ENCODE results near the gene ADAMTS7.

Gene ADAMTS7

GRCh38 chr15:78828920-78829319 lies 17.7 kb upstream of the ADAMTS7 start:
- no peak for DNase-seq (ENCODE audit: low read depth)
- no peak for TF ChIP-seq CTCF (conservative IDR thresholded peaks at IDR 0.05; ENCODE audit: low read depth, low read length)
- H3K4me3 ChIP-seq (ENCODE audit: low read depth, low read length), result no peak overlapping the region

- no peak for TF ChIP-seq CTCF (conservative IDR thresholded peaks at IDR 0.05; ENCODE audit: low read depth, low read length)
- no peak overlapping the region for H3K4me3 ChIP-seq (ENCODE audit: low read depth, low read length)
- DNase-seq (ENCODE audit: low read depth), result no peak
These were observed 11.2 kb upstream of the ADAMTS7 start for GRCh38 chr15:78822514-78822913.

DNA sequence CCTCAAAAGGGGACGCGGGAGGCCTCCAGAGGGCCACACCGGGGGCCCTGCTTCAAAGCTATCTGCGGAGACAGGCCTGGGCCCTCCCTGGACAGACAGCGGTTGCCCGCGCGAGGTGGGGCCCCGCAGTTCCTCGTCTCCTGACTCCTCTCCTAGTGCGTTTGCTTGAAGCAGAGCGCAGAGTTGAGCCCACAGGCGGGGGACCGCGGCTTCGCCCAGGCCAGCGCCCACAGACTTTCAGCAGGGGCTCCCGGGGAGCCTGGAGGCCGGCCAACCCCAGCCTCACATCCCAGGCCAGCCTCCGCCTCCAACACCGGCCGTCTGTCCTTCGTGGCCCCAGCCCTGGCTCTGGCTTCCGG lies 540 bp upstream of the ADAMTS7 start:
- peak overlapping the region; percentile 65 for H3K4me3 ChIP-seq (ENCODE audit: low read depth, low read length)
- DNase-seq (ENCODE audit: low read depth), result peak; percentile 22
- no peak for TF ChIP-seq CTCF (conservative IDR thresholded peaks at IDR 0.05; ENCODE audit: low read depth, low read length)

DNA sequence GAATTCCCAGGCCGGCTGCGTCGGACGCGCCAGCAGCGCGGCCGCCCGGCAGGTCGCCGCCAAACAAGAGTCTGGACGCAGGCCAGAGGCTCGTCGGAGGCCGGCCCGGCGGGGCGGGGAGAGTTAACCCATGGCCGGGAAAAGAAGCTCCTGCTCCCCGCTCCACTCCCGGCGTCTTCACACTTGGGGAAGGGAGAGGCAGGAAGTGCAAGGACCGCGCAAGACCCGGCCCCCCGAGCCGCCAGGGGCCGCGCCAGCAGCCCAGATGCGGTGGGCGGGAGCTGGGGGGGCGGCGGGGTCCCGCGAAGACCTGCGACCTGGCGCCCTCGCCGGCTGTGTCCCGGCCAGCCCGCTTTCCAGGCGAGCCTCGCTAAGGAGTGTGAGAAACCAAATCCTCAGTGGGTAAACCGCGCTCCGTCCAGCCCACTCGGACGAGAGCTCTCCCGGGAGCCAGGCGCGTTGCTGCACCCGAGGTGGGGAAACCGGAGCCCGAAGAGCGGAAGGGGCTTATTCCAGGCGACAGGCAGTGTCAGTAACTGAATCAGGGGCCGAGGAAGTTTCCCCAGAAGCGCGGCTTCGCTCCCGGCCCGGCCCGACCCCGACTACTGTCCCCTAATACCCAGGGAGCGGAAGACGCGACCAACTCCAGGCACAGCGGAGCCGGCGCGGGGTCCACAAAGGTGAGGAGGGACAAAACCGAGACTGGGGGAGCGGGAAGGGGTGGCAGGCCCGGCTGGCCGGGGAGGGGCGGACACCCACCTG lies 721 bp downstream of the ADAMTS7 start:
- H3K4me3 ChIP-seq (ENCODE audit: low read depth, low read length), result peak overlapping the region; percentile 65
- peak; percentile 44 for DNase-seq (ENCODE audit: low read depth)
- TF ChIP-seq CTCF (conservative IDR thresholded peaks at IDR 0.05; ENCODE audit: low read depth, low read length), result no peak

DNA sequence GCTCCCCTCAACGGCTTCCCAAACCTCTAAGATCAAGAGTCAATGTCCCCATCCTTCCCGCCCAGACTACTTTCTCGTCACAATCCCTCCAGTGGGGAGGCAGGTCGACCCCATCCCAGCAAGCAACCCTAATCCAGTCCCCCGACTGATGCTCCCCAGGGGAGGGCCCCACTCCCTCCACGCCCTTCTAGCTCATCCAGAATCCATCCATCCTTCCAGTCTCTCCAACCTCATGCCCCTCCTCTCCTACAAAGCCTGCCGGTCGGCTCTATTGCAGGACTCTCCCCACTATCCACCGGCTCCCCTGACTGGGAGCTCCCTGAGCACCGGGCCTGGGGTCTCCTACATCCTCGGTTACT lies 1.3 kb downstream of the ADAMTS7 start:
- no peak for DNase-seq (ENCODE audit: low read depth)
- H3K4me3 ChIP-seq (ENCODE audit: low read depth, low read length), result peak overlapping the region; percentile 65
- no peak for TF ChIP-seq CTCF (conservative IDR thresholded peaks at IDR 0.05; ENCODE audit: low read depth, low read length)

DNA sequence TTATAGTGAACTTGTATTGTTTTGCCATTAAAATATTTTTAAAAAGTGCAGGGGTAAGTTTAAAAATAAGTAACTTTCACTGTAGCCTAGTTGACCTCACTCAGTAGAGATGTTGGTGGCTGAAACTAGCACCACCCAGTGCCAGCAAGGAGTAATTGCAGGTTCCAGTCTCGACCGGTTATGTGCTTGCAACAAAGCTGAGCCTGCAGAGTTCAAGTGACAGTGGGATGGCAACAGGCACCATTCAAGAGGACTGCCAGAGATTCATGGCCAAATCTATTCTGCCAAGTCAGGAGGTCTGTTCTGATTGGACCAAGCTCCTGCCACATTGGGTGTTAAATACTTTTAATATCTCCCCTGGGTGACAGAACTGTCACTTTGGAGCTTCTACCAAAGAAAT lies 2.7 kb downstream of the ADAMTS7 start:
- TF ChIP-seq CTCF (conservative IDR thresholded peaks at IDR 0.05; ENCODE audit: low read depth, low read length), result peak; percentile 65
- DNase-seq (ENCODE audit: low read depth), result peak; percentile 68

GRCh38 chr15:78807359-78807758 lies 3.9 kb downstream of the ADAMTS7 start:
- DNase-seq (ENCODE audit: low read depth), result no peak
- H3K4me3 ChIP-seq (ENCODE audit: low read depth, low read length), result no peak overlapping the region
- no peak for TF ChIP-seq CTCF (conservative IDR thresholded peaks at IDR 0.05; ENCODE audit: low read depth, low read length)

More for the DNA sequence above, 2.7 kb downstream of the ADAMTS7 start:
- H3K4me3 ChIP-seq (ENCODE audit: low read depth, low read length), result no peak overlapping the region

Data from choroid plexus epithelial cell (primary cell).